Left lung (tissue), 10 donors: Measurements from ENCODE around the gene PAQR7. TPM values are rescaled to one million over a fixed set of nuclear protein-coding genes. Genes with fewer than 3 reads are reported as not detected.
A peak's percentile ranks its signal among the peaks of the same experiment; 100 is the strongest.

Experiments
- ATAC-seq: fragments of 200-7000 bp; cut with Tn5 transposase; one replicate; pipeline ENCODE4 v1.9.1; 2020; ENCODE audit warnings: moderate library complexity
- DNase-seq, 4 donors: peaks; one replicate each; pipeline ENCODE4 v3.0.0-alpha.2; 2013 to 2020
- H3K27ac ChIP-seq, 2 donors: fragments of 200-600 bp; sonication (generic) in 1 of 2; one replicate each; pipeline versions ENCODE4 v1.5.0 to v1.8.0; 2020 to 2021
- H3K27me3 ChIP-seq, 2 donors: fragments of 200-600 bp; sonication (generic) in 1 of 2; one replicate each; pipeline versions ENCODE4 v1.5.0 to v1.8.0; 2020 to 2021
- H3K36me3 ChIP-seq, 2 donors: fragments of 200-600 bp; sonication (generic) in 1 of 2; one replicate each; pipeline versions ENCODE4 v1.5.0 to v1.8.0; 2020 to 2021
- H3K4me1 ChIP-seq, 2 donors: fragments of 200-600 bp; one replicate each; pipeline ENCODE4 v1.8.0; 2021
- H3K4me3 ChIP-seq, 2 donors: fragments of 200-600 bp; sonication (generic) in 1 of 2; one replicate each; pipeline versions ENCODE4 v1.5.0 to v1.8.0; 2020 to 2021; ENCODE audit warnings: mild to moderate bottlenecking in 1 of 2
- H3K9me3 ChIP-seq, 2 donors: fragments of 200-600 bp; sonication (generic) in 1 of 2; one replicate each; pipeline versions ENCODE4 v1.5.0 to v1.8.0; 2020 to 2021
- CTCF ChIP-seq, 2 donors: fragments of 200-600 bp; sonication (generic) in 1 of 2; IDR thresholded peaks; one replicate each; pipeline versions ENCODE4 v1.5.0 to v1.8.0; 2021; ENCODE audit warnings: antibody characterized with exemption in 2 of 2
- intact Hi-C, 2 donors: fragments of 100-400 bp; cut with DNase I; formaldehyde crosslinking; loops; one replicate each; pipeline versions ENCODE4 v1.11.2 to v1.14.2; 2022
- polyA plus RNA-seq, 6 donors: library from polyadenylated mRNA; unstranded; fragments of 120-200 nt; gene quantifications; one replicate each; pipeline ENCODE4 v1.2.1, GENCODE V29; 2013; ENCODE audit not compliant: insufficient read length in 6 of 6
- total RNA-seq, 2 donors: library from RNA; stranded (reverse); fragmentation: NEBNext Ultra II Directional; extraction: Animal tissue kit (Norgen Biotek cat#: 25700); gene quantifications; one replicate each; pipeline ENCODE4 v1.2.1, GENCODE V29; 2021
- donor health status: DM: no; HTN: yes; CAD: no.
- donor health status: DM: no; HTN: no; CAD: no.

Gene PAQR7
- total and polyA plus RNA-seq, 8 donors, result 11.3 to 20.2 (median 17.8) TPM

GRCh38 chr1:25898223-25899015 is 22.9 kb upstream of the PAQR7 start:
- no peaks in the 10 kb centered on the region for H3K9me3 ChIP-seq
- peak in 1 of 4 donors; percentile 69 for DNase-seq
- H3K27me3 ChIP-seq, result no peaks in the 10 kb centered on the region
- intact Hi-C loops, result loop anchor here in 1 of 2 donors (5.0 kb wide), 1 partner anchor 99 kb away; the partner anchor contains the start of gene PAFAH2
- H3K36me3 ChIP-seq, result peaks cover 0 to 32% of the 10 kb centered on the region in 2 donors
- peak overlapping the region in 1 of 2 donors; percentile 13 for H3K27ac ChIP-seq
- H3K4me3 ChIP-seq, result no peak overlapping the region
- peaks cover 8 to 9% of the 10 kb centered on the region in 2 donors for H3K4me1 ChIP-seq
- ATAC-seq, result peak; percentile 83
- TF ChIP-seq CTCF (IDR thresholded peaks at IDR 0.05), result no peak

GRCh38 chr1:25897754-25898153 is 22.2 kb upstream of the PAQR7 start:
- no peak overlapping the region for H3K27ac ChIP-seq
- peaks cover 0 to 32% of the 10 kb centered on the region in 2 donors for H3K36me3 ChIP-seq
- H3K4me3 ChIP-seq, result no peak overlapping the region
- no peak for TF ChIP-seq CTCF (IDR thresholded peaks at IDR 0.05)
- H3K27me3 ChIP-seq, result no peaks in the 10 kb centered on the region
- DNase-seq (no peak), ATAC-seq (peak; percentile 22)
- H3K4me1 ChIP-seq, result peaks cover 12 to 13% of the 10 kb centered on the region in 2 donors
- H3K9me3 ChIP-seq, result no peaks in the 10 kb centered on the region
- intact Hi-C loops, result loop anchor here in 1 of 2 donors (5.0 kb wide), 1 partner anchor 100 kb away; the partner anchor contains the start of gene PAFAH2

GRCh38 chr1:25896266-25896665 is 20.8 kb upstream of the PAQR7 start:
- intact Hi-C loops, result loop anchor here in 1 of 2 donors (5.0 kb wide), 1 partner anchor 101 kb away; the partner anchor contains the start of gene PAFAH2
- no peak overlapping the region for H3K27ac ChIP-seq
- DNase-seq (no peak), ATAC-seq (no peak)
- no peaks in the 10 kb centered on the region for H3K27me3 ChIP-seq
- H3K9me3 ChIP-seq, result no peaks in the 10 kb centered on the region
- TF ChIP-seq CTCF (IDR thresholded peaks at IDR 0.05), result no peak
- H3K4me1 ChIP-seq, result peaks cover 15 to 27% of the 10 kb centered on the region in 2 donors
- no peak overlapping the region for H3K4me3 ChIP-seq
- H3K36me3 ChIP-seq, result peaks cover 0 to 29% of the 10 kb centered on the region in 2 donors

GRCh38 chr1:25895365-25895990 is 20.0 kb upstream of the PAQR7 start:
- H3K4me3 ChIP-seq, result no peak overlapping the region
- peaks cover 0 to 23% of the 10 kb centered on the region in 2 donors for H3K36me3 ChIP-seq
- H3K27me3 ChIP-seq, result no peaks in the 10 kb centered on the region
- peak; percentile 84 for ATAC-seq
- no peak overlapping the region for H3K27ac ChIP-seq
- intact Hi-C loops, result loop anchor here in 1 of 2 donors (5.0 kb wide), 1 partner anchor 102 kb away; the partner anchor contains the start of gene PAFAH2
- no peaks in the 10 kb centered on the region for H3K9me3 ChIP-seq
- TF ChIP-seq CTCF (IDR thresholded peaks at IDR 0.05), result peak; percentile 97 to 98
- DNase-seq, result peak; percentile 89 to 96 (median 93)
- H3K4me1 ChIP-seq, result peaks cover 15 to 33% of the 10 kb centered on the region in 2 donors

- Histone ChIP-seq H3K4me1 (peaks cover 15 to 36% of the 10 kb centered on the region in 2 donors), H3K4me3 (no peak overlapping the region), H3K36me3 (no peaks in the 10 kb centered on the region), H3K27me3 (no peaks in the 10 kb centered on the region), H3K9me3 (no peaks in the 10 kb centered on the region), H3K27ac (peak overlapping the region; percentile 66 to 88)
- TF ChIP-seq CTCF (IDR thresholded peaks at IDR 0.05), result no peak
- DNase-seq, result no peak
- intact Hi-C loops, result no loop called here
- ATAC-seq, result no peak
Measured at GRCh38 chr1:25893116-25893515, 17.6 kb upstream of the PAQR7 start.
